Gastrocnemius medialis (tissue), 4 donors: ENCODE data around the gene CLDN7. TPM values are rescaled to one million over a fixed set of nuclear protein-coding genes. Genes with fewer than 3 reads are reported as not detected.
A peak's percentile ranks its signal among the peaks of the same experiment; 100 is the strongest.

Source experiments
- ATAC-seq, 2 donors: fragments of 150-250 bp; one replicate each; pipeline ENCODE4 v1.9.1; 2016
- DNase-seq, 2 donors: peaks; one replicate each; pipeline ENCODE4 v3.0.0-alpha.2; 2019
- H3K27ac ChIP-seq, 4 donors: fragments of 200-600 bp; sonication (generic); 1 replicate in 1 of 4; 2 replicates in 3 of 4; pipeline ENCODE4 v1.5.1; 2016 to 2018; ENCODE audit warnings: mild to moderate bottlenecking in 2 of 4, moderate library complexity in 1 of 4
- H3K27me3 ChIP-seq, 3 donors: fragments of 200-600 bp; sonication (generic) in 2 of 3; 1 replicate in 1 of 3; 2 replicates in 2 of 3; pipeline versions ENCODE4 v1.5.1 to v1.6.0; 2016 to 2019; ENCODE audit warnings: mild to moderate bottlenecking in 1 of 3, moderate library complexity in 1 of 3
- H3K36me3 ChIP-seq, 2 donors: fragments of 200-600 bp; sonication (generic) in 1 of 2; one replicate each; pipeline ENCODE4 v1.5.1; 2017 to 2018
- H3K4me1 ChIP-seq, 2 donors: fragments of 200-600 bp; sonication (generic) in 1 of 2; one replicate each; pipeline ENCODE4 v1.5.1; 2016 to 2017; ENCODE audit warnings: mild to moderate bottlenecking in 2 of 2
- H3K4me3 ChIP-seq, 4 donors: fragments of 200-600 bp; sonication (generic) in 3 of 4; 1 replicate in 1 of 4; 2 replicates in 3 of 4; pipeline ENCODE4 v1.5.1; 2016 to 2019; ENCODE audit warnings: mild to moderate bottlenecking in 2 of 4
- H3K9me3 ChIP-seq, 3 donors: fragments of 200-600 bp; sonication (generic) in 2 of 3; 1 replicate in 1 of 3; 2 replicates in 2 of 3; pipeline ENCODE4 v1.5.1; 2016 to 2019
- CTCF ChIP-seq, 5 experiments: fragments of 450-650 bp in 3 of 5; fragments of 200-600 bp in 2 of 5; sonication (generic) in 2 of 5; IDR thresholded peaks in 4 of 5; conservative IDR thresholded peaks in 1 of 5; 1 replicate in 4 of 5; 2 replicates in 1 of 5; pipeline ENCODE4 v1.5.1; 2016 to 2019; ENCODE audit warnings: antibody characterized with exemption in 5 of 5, mild to moderate bottlenecking in 3 of 5, moderate library complexity in 3 of 5
- POLR2A ChIP-seq, 2 donors: fragments of 450-650 bp; IDR thresholded peaks; one replicate each; pipeline ENCODE4 v1.6.1; 2017; ENCODE audit warnings: antibody characterized with exemption in 2 of 2, mild to moderate bottlenecking in 2 of 2, moderate library complexity in 2 of 2
- in situ Hi-C, 4 donors: fragments of 200-750 bp; cut with MboI; loops; one replicate each; pipeline versions ENCODE4 v1.15.0 to v1.8.0; 2017; ENCODE audit warnings: low sequenced_read_pairs in 4 of 4
- intact Hi-C: fragments of 100-400 bp; cut with DNase I; formaldehyde crosslinking; loops from one replicate; pipeline ENCODE4 v1.15.1; 2023; ENCODE audit warnings: low total_unique reads
- microRNA counts, 2 donors: library from miRNA; unstranded; fragments of <30 nt; microRNA quantifications; one replicate each; lab custom pipeline; 2016
- microRNA-seq, 2 donors: library from miRNA; unstranded; fragments of <30 nt; microRNA quantifications; one replicate each; pipeline ENCODE4, GENCODE V29; 2016; ENCODE audit warnings: borderline replicate concordance in 2 of 2
- total RNA-seq, 4 donors: library from RNA; depleted of rRNA; stranded (reverse); fragments of >200 nt; gene quantifications; one replicate each; pipeline versions ENCODE4 v1.1.0 to v1.2.3, GENCODE V29; 2016

Gene CLDN7
- total RNA-seq, 4 donors from 2014 or later = 0.46 to 5.1 TPM; not detected in 2

- Histone ChIP-seq H3K9me3 (no peaks in the 10 kb centered on the region), H3K27me3 (peaks cover 8 to 20% (median 13%) of the 10 kb centered on the region in 3 donors), H3K36me3 (no peaks in the 10 kb centered on the region), H3K4me3 (peak overlapping the region; percentile 61 to 80 (median 68)), H3K4me1 (peaks cover 39 to 43% of the 10 kb centered on the region in 2 donors), H3K27ac (peak overlapping the region; percentile 62 to 76 (median 64))
- DNase-seq (peak; percentile 91 to 92), ATAC-seq (peak; percentile 83 to 88)
- intact Hi-C loops = loop anchor here (10.0 kb wide), 1 partner anchor 620 kb away; the partner anchor contains the start of gene KDM6B
- TF ChIP-seq POLR2A (IDR thresholded peaks at IDR 0.05) = no peak
- TF ChIP-seq CTCF (IDR thresholded peaks at IDR 0.05 in 4 of 5, conservative IDR thresholded peaks at IDR 0.05 in 1 of 5) = peak in 4 of 5 experiments; percentile 40 to 59 (median 44)
- in situ Hi-C loops = no loop called here
Observed at GRCh38 chr17:7214300-7215135, 47.8 kb downstream of the CLDN7 start.

- Histone ChIP-seq H3K27me3 (peaks cover 8 to 20% (median 13%) of the 10 kb centered on the region in 3 donors), H3K9me3 (no peaks in the 10 kb centered on the region), H3K4me1 (peaks cover 34 to 37% of the 10 kb centered on the region in 2 donors), H3K4me3 (peak overlapping the region; percentile 61 to 80 (median 68)), H3K36me3 (no peaks in the 10 kb centered on the region), H3K27ac (peak overlapping the region in 3 of 4 donors; percentile 24 to 76 (median 63))
- DNase-seq = peak in 1 of 2 donors; percentile 32
- intact Hi-C loops (loop anchor here (10.0 kb wide), 1 partner anchor 621 kb away; the partner anchor contains the start of gene KDM6B), in situ Hi-C loops (no loop called here)
- no peak for ATAC-seq
- TF ChIP-seq POLR2A (IDR thresholded peaks at IDR 0.05) (no peak), CTCF (IDR thresholded peaks at IDR 0.05 in 4 of 5, conservative IDR thresholded peaks at IDR 0.05 in 1 of 5) (peak in 2 of 5 experiments; percentile 23)
Observed at GRCh38 chr17:7213895-7214299, 48.4 kb downstream of the CLDN7 start.

- Histone ChIP-seq H3K4me1 (peaks cover 18 to 22% of the 10 kb centered on the region in 2 donors), H3K36me3 (no peaks in the 10 kb centered on the region), H3K27me3 (peaks cover 8 to 25% (median 13%) of the 10 kb centered on the region in 3 donors), H3K9me3 (no peaks in the 10 kb centered on the region), H3K4me3 (no peak overlapping the region), H3K27ac (no peak overlapping the region)
- DNase-seq = no peak
- no peak for ATAC-seq
- intact Hi-C loops (loop anchor here (10.0 kb wide), 1 partner anchor 623 kb away; the partner anchor contains the start of gene KDM6B), in situ Hi-C loops (no loop called here)
- TF ChIP-seq POLR2A (IDR thresholded peaks at IDR 0.05) = no peak
- TF ChIP-seq CTCF (IDR thresholded peaks at IDR 0.05 in 4 of 5, conservative IDR thresholded peaks at IDR 0.05 in 1 of 5) = no peak
Observed at GRCh38 chr17:7211491-7212273, 50.6 kb downstream of the CLDN7 start.

MicroRNAs within 50 kb of the gene (microRNA counts, 767-probe panel; counts per million panel counts)
- 356 to 448 counts per million in 2 donors for microRNA hsa-miR-324-3p (lab: Ali Mortazavi, UCI)
- 356 to 448 counts per million in 2 donors for microRNA hsa-miR-324-5p (lab: Ali Mortazavi, UCI)

Small RNA genes within 50 kb of the gene (microRNA-seq; reads per million reads assigned to microRNA genes)
- 318 to 364 reads per million in 2 donors for gene MIR324

Other genes with a start within 250 kb of the CLDN7 start
- 100 to 1,000 TPM; 181 to 201 (median 190) TPM for gene RNASEK, start 249.9 kb downstream of the CLDN7 start, total RNA-seq
- 1 to 10 TPM; 1.2 to 3.9 (median 2.1) TPM for gene BCL6B, start 239.4 kb downstream of the CLDN7 start, total RNA-seq
- under 1 TPM in 2 of 4 donors, not detected in 2; 0.36 to 0.49 TPM for gene SLC16A13, start 226.5 kb downstream of the CLDN7 start, total RNA-seq
- under 1 TPM in 2 of 4 donors, not detected in 2; 0.31 to 0.78 TPM for gene SLC16A11, start 218.4 kb downstream of the CLDN7 start, total RNA-seq
- gene CLEC10A, start 182.2 kb downstream of the CLDN7 start, total RNA-seq = 1 to 10 TPM in 3 of 4 donors, not detected in 1; 1.3 to 2.8 (median 2.3) TPM
- gene ASGR2, start 147.7 kb downstream of the CLDN7 start, total RNA-seq = 1 to 10 TPM in 2 of 4 donors, not detected in 2; 1.6 to 2.2 TPM
- 1 to 10 TPM in 1 of 4 donors, under 1 TPM in 1, not detected in 2; 0.81 to 1.8 TPM for gene ASGR1, start 83.1 kb downstream of the CLDN7 start, total RNA-seq
- 1 to 10 TPM; 3.5 to 6.7 (median 5.3) TPM for gene DLG4, start 42.6 kb downstream of the CLDN7 start, total RNA-seq
- 1,000 to 10,000 TPM in 3 of 4 donors, 100 to 1,000 TPM in 1; 771 to 1,217 (median 1,086) TPM for gene ACADVL, start 42.5 kb downstream of the CLDN7 start, total RNA-seq
- 10 to 100 TPM; 15.5 to 22.6 (median 20.5) TPM for gene DVL2, start 28.0 kb downstream of the CLDN7 start, total RNA-seq
- 10 to 100 TPM; 16.9 to 31.8 (median 24.1) TPM for gene PHF23, start 23.0 kb downstream of the CLDN7 start, total RNA-seq
- gene GABARAP, start 20.0 kb downstream of the CLDN7 start, total RNA-seq = 100 to 1,000 TPM; 207 to 626 (median 258) TPM
- gene CTDNEP1, start 10.7 kb downstream of the CLDN7 start, total RNA-seq = 100 to 1,000 TPM in 3 of 4 donors, 10 to 100 TPM in 1; 71.5 to 150 (median 111) TPM
- gene ELP5, start 10.3 kb downstream of the CLDN7 start, total RNA-seq = 10 to 100 TPM; 13.3 to 52.7 (median 26.7) TPM
- gene SLC2A4, start 19.2 kb upstream of the CLDN7 start, total RNA-seq = 100 to 1,000 TPM; 148 to 310 (median 227) TPM
- 1 to 10 TPM in 1 of 4 donors, under 1 TPM in 2, not detected in 1; 0.42 to 2.2 (median 0.46) TPM for gene YBX2, start 32.2 kb upstream of the CLDN7 start, total RNA-seq
- gene EIF5A, start 45.1 kb upstream of the CLDN7 start, total RNA-seq = 100 to 1,000 TPM; 115 to 384 (median 273) TPM
- gene GPS2, start 52.9 kb upstream of the CLDN7 start, total RNA-seq = 100 to 1,000 TPM; 135 to 240 (median 169) TPM
- gene NEURL4, start 66.9 kb upstream of the CLDN7 start, total RNA-seq = 10 to 100 TPM; 21.8 to 26.7 (median 23.5) TPM
- 10 to 100 TPM in 1 of 4 donors, 1 to 10 TPM in 1, under 1 TPM in 2; 0.22 to 16.3 (median 1.7) TPM for gene ACAP1, start 74.1 kb upstream of the CLDN7 start, total RNA-seq
- gene KCTD11, start 89.7 kb upstream of the CLDN7 start, total RNA-seq = 1 to 10 TPM; 3.6 to 7.0 (median 4.6) TPM
- gene TMEM95, start 92.7 kb upstream of the CLDN7 start, total RNA-seq = not detected
- 1 to 10 TPM in 1 of 4 donors, under 1 TPM in 1, not detected in 2; 0.13 to 2.2 TPM for gene TNK1, start 118.6 kb upstream of the CLDN7 start, total RNA-seq
- 10 to 100 TPM in 3 of 4 donors, 1 to 10 TPM in 1; 8.9 to 20.3 (median 14.4) TPM for gene PLSCR3, start 132.0 kb upstream of the CLDN7 start, total RNA-seq
- gene TMEM256, start 141.6 kb upstream of the CLDN7 start, total RNA-seq = 10 to 100 TPM; 28.9 to 65.6 (median 50.2) TPM
- gene NLGN2, start 145.4 kb upstream of the CLDN7 start, total RNA-seq = 1 to 10 TPM; 4.2 to 6.6 (median 4.4) TPM
- gene SPEM1, start 157.8 kb upstream of the CLDN7 start, total RNA-seq = not detected
- not detected for gene SPEM2, start 163.1 kb upstream of the CLDN7 start, total RNA-seq
- gene SPEM3, start 166.4 kb upstream of the CLDN7 start, total RNA-seq = not detected
- 1 to 10 TPM in 3 of 4 donors, under 1 TPM in 1; 0.92 to 3.9 (median 2.3) TPM for gene TMEM102, start 173.0 kb upstream of the CLDN7 start, total RNA-seq
- gene FGF11, start 177.0 kb upstream of the CLDN7 start, total RNA-seq = 1 to 10 TPM; 1.2 to 7.4 (median 4.1) TPM
- 100 to 1,000 TPM in 2 of 4 donors, 10 to 100 TPM in 2; 82.3 to 202 (median 101) TPM for gene CHRNB1, start 182.6 kb upstream of the CLDN7 start, total RNA-seq
- gene ZBTB4, start 217.2 kb upstream of the CLDN7 start, total RNA-seq = 10 to 100 TPM; 24.2 to 43.1 (median 31.2) TPM
- not detected for gene SLC35G6, start 219.0 kb upstream of the CLDN7 start, total RNA-seq
- gene POLR2A, start 221.9 kb upstream of the CLDN7 start, total RNA-seq = 10 to 100 TPM; 20.3 to 56.9 (median 39.3) TPM